Measurements from ENCODE around the gene GLRX5. TPM values are rescaled to one million over a fixed set of nuclear protein-coding genes. Genes with fewer than 3 reads are reported as not detected.

The GLRX5 gene
- total and polyA plus RNA-seq, 8 donors, result 8.8 to 22.9 (median 14.6) TPM

DNA sequence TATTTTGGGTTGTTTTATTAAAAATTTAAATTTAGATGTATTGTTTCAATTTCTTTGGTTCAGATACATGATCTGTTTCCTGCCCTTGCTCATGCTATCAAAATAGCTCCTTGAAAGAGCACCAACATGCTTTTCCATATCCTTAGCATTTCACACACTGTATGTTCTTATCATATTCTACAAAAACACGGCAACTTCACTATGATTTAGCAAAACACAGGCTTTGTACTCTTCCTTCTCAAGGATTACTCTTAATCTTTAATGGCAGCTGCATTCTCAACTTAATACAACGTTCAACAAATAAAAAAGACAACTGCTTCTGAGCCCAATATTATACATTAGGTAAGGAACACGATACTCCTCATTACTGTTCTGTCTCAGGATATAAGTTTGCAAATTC, 2.9 kb upstream of the GLRX5 start:
- H3K27ac ChIP-seq, result no peak overlapping the region
- 31 to 51% methylated on average over 3 of the region's 3 CpGs for WGBS, 2 donors
- intact Hi-C loops (cut with DNase I), result no loop called here
- H3K9me3 ChIP-seq, result no peaks in the 10 kb centered on the region
- H3K36me3 ChIP-seq, result no peaks in the 10 kb centered on the region
- DNase-seq (no peak), FAIRE-seq (no peak), ATAC-seq (no peak)
- H3K27me3 ChIP-seq, result no peaks in the 10 kb centered on the region
- peaks cover 10 to 37% (median 24%) of the 10 kb centered on the region in 3 donors for H3K4me1 ChIP-seq
- no peak overlapping the region for H3K4me3 ChIP-seq
- TF ChIP-seq, protein P1, sequence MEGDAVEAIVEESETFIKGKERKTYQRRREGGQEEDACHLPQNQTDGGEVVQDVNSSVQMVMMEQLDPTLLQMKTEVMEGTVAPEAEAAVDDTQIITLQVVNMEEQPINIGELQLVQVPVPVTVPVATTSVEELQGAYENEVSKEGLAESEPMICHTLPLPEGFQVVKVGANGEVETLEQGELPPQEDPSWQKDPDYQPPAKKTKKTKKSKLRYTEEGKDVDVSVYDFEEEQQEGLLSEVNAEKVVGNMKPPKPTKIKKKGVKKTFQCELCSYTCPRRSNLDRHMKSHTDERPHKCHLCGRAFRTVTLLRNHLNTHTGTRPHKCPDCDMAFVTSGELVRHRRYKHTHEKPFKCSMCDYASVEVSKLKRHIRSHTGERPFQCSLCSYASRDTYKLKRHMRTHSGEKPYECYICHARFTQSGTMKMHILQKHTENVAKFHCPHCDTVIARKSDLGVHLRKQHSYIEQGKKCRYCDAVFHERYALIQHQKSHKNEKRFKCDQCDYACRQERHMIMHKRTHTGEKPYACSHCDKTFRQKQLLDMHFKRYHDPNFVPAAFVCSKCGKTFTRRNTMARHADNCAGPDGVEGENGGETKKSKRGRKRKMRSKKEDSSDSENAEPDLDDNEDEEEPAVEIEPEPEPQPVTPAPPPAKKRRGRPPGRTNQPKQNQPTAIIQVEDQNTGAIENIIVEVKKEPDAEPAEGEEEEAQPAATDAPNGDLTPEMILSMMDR (IDR thresholded peaks at IDR 0.05), result no peak

DNA sequence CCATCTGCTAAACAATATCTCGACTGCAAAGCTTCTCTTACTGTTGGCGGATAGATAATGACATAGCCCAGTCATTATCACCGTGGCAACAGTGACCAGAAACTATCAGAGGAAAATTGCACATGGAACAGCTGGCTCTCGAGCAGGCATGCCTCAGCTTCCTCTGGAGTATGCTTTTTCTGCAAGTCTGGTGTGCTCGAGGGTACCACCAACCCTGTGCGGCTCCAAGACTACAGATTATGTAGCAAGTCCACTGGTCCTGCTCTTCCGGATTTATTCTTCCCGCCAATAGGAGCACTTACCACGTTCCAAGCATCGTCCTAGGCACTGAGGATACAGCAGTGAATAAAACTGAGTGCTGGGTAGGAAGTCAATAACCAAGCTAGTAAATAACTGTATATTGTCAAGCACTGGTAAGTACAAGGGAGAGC, 1.4 kb upstream of the GLRX5 start:
- FAIRE-seq (no peak), ATAC-seq (no peak), DNase-seq (no peak)
- Histone ChIP-seq H3K4me3 (peak overlapping the region; percentile 84 to 95 (median 88)), H3K27me3 (no peaks in the 10 kb centered on the region), H3K9me3 (no peaks in the 10 kb centered on the region), H3K4me1 (peaks cover 21 to 51% (median 39%) of the 10 kb centered on the region in 3 donors), H3K36me3 (no peaks in the 10 kb centered on the region), H3K27ac (peak overlapping the region in 2 of 4 donors; percentile 70 to 81)
- intact Hi-C loops (cut with DNase I), result no loop called here
- TF ChIP-seq, protein P1 (IDR thresholded peaks at IDR 0.05), result no peak
- whole genome bisulfite sequencing, 2 donors, result 3 to 4% methylated on average over 10 of the region's 10 CpGs

DNA sequence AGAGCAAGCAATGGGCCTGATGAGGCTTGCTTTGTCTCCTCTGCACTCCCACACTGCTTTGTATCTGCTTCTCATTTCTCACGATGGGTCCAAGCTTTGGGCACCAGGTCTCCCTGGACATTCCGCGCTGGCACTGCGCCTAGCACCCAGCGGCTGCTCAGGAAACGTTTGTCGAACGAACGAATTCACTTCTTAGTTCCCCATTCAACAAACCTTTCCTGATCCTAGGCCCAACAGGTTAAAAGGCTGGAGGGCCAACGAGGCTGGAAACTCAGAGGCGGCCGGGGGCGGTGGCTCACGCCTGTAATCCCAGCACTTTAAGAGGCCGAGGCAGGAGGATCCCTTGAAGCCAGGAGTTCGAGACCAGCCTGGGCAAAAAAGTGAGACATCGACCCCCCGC, 1.0 kb upstream of the GLRX5 start:
- Histone ChIP-seq H3K4me1 (peaks cover 21 to 53% (median 43%) of the 10 kb centered on the region in 3 donors), H3K4me3 (peak overlapping the region; percentile 84 to 95 (median 88)), H3K27ac (peak overlapping the region; percentile 70 to 89 (median 80)), H3K27me3 (no peaks in the 10 kb centered on the region), H3K36me3 (no peaks in the 10 kb centered on the region), H3K9me3 (no peaks in the 10 kb centered on the region)
- 1% methylated on average over 18 of the region's 18 CpGs for WGBS, 2 donors
- TF ChIP-seq, protein P1 (IDR thresholded peaks at IDR 0.05), result no peak
- DNase-seq (peak in 1 of 6 donors; percentile 30), FAIRE-seq (no peak), ATAC-seq (no peak)
- intact Hi-C loops (cut with DNase I), result no loop called here

DNA sequence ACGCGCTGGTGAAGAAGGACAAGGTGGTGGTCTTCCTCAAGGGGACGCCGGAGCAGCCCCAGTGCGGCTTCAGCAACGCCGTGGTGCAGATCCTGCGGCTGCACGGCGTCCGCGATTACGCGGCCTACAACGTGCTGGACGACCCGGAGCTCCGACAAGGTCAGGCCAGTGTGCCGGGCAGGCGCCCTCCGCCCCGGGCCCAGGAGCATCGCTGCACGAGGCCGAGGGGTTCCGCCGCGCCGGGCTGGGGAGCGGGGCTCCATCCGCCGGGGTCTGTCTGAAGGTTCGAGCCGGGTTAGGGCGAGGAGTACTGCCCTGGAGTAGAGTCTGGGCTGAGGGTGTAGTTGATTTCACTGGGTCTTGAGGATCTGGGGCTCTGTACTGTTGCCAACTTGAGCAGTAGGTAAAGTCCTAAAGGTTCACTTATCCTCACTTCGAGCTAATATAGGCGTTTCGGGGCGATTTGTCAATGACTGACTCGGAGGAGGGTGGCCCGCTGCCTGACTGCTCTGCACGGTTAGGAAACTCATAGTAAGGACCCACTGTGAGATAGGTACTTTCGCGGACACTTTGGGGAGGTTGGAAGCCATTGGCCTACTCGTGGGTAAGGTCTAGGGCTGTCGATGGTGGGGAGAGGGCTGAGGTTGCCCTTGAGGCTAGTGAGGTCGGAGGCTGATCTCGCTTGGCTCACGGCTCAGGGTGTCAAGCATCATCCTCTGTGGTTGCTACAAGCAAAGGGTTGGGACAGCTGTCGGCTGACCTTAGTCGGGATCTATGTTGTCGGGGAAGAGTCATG, 574 bp downstream of the GLRX5 start:
- peak overlapping the region in 3 of 4 donors; percentile 30 to 55 (median 46) for H3K27ac ChIP-seq
- peak overlapping the region; percentile 74 to 88 (median 81) for H3K4me3 ChIP-seq
- H3K27me3 ChIP-seq, result no peaks in the 10 kb centered on the region
- FAIRE-seq (no peak), DNase-seq (peak in 5 of 6 donors; percentile 28 to 84 (median 55)), ATAC-seq (no peak)
- 1% methylated on average over 48 to 52 of the region's 52 CpGs for WGBS, 2 donors
- intact Hi-C loops (cut with DNase I), result no loop called here
- no peaks in the 10 kb centered on the region for H3K36me3 ChIP-seq
- no peaks in the 10 kb centered on the region for H3K9me3 ChIP-seq
- TF ChIP-seq, protein P1 (IDR thresholded peaks at IDR 0.05), result no peak
- H3K4me1 ChIP-seq, result peaks cover 21 to 53% (median 44%) of the 10 kb centered on the region in 3 donors
